ENCODE results near the gene AFF1.

AFF1 gene

DNA sequence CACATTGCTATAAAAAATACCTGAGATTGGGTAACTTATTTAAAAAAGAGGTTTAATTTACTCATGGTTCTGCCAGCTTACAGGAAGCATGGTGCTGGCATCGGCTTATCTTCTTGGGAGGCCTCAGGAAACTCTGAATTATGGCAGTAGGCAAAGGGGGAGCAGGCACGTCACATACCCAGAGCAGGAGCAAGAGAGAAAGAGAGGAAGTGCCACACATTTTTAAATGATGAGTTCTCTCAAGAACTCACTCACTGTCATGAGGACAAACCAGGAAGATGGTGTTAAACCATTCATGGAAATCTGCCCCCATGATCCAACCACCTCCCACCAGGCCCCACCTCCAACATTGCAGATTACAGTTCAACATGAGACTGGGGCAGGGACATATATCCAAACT lies 10.0 kb upstream of the AFF1 start:
- no peak for DNase-seq

DNA sequence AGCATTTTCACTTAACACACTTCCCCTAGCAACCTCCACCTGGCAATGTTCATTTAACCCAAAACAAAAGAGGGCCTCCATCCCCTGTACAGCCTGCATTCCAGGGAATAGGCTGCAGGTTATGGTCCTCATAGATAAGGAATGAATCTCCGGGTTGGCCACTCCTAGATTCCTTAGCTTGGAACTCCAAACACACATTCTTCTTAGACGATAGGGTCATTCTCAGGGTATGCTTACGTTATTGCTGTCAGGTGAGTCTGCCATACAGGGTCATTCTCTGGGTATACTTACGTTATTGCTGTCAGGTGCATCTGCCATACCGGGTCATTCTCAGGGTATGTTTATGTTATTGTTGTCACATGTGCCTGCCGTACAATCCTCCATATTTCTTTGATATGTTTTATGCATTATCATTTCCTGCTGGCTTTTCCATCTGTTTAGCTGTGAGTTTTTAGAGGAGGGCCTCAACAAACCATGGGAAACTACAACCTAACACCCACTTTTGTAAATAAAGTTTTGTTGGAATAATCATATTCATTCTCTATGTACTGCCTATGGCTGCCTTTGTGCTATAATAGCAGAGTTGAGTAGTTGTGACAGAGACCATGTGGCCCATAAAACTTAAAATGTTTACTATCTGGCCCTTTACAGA lies 8.2 kb upstream of the AFF1 start:
- DNase-seq = no peak

DNA sequence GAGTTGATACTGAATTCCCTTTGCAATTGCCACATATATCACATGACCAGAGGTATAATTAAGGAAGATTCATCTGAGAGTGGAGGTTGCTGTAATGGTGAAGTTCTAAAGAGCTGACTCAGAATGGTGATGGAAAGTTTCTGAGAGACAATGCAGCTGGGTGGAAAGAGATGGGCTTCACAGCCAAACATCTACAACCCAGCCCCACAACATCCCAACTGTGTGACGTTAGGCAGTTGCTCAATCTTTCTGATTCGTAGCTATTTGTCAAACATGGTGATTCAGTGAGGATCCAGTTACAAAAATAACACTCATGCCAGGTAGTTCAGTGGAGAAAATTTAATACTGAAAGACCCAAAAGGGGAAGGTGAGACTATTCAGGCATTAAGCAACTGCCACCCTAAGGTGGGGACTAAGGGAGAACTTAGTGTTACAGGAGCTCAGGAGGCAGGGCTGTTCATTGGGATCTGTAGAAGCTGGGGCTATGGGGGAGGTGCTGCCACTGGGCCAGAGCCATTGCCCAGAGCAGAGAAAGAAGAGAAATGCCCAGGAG lies 6.9 kb upstream of the AFF1 start:
- no peak for DNase-seq

DNA sequence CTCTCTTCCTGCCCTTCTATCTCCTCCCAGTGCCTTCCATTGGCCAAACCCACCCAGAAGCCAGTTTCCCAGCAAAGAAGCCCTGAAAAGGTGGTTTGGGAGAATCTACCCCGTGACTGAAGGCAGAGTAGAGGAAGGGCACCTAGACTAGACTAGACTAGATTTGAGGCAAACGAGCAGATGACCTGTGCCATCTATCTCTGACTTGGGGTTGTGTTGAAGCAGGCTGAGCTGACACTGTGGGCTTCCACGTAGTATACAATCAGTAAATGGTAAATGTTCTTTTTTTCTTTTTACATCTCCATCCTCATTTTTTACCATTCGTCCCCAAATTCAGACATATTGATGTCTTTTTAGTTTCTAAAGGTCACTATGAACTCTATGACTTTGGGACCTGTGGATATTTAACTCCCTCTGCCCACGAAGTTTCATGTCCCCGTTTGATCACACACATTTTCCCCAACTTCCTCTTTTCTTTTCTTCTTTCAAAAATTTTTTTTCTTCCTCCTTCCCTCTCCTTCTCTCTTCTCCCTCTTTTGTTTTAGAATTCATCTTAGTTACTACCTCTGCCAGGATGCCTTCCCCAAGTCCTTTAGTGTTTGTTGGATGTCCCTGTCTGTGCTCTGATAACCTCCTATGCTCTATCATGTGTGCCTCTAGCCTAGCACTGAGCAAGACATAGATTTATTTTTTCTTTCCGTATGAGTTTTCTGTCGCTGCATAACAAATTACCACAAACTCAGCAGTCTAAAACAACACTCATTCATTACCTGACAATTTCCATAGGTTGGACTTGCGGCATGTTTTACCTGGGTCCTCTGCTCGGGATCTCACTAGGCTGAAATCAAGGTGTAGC lies 6.2 kb upstream of the AFF1 start:
- DNase-seq = no peak

GRCh38 chr4:86934147-86934770 lies 552 bp upstream of the AFF1 start:
- DNase-seq = no peak

- DNase-seq = no peak
Observed at GRCh38 chr4:86935566-86935852, 698 bp downstream of the AFF1 start.

DNA sequence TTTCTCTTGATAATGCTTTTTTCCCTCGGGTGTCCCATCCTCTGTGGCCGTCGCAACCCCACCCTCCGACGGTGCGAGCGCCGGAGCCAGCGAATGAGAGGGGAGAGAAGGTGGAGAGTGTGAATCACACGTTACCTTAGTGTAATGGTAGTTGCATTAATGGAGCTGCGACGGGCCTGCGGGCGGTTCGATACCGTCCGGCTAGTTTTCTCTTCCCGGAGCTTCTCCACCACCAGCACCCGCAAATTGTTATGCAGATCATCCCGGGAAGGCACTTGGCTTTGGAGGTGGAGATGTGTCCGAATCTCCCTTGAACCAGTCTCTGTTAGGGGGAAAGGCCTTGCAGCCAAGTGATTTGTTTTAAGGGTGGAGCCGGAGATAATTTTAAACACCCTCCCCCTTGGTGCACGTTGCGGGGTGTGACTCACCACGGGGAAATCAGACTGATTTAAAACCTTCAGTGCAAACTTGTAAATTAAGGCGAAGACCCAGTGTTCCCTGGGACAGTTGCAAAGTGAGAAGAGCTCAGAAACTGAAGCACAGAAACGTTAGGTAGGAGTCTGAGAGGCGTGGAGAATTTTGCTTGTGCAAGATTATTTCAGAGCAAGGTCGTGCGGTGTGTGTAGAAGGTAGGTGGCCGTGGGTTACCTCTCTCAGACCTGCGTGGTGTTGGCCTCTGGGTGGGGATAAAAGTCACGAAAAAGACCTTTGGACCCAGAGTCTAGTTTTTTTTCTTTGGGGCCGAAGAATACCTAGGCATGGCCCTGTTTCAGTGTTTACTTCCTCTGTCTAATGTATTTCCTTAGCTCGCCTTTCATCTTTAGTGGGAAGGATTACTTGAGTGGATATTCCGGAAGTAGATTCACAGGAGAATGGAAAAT lies 1.3 kb downstream of the AFF1 start:
- peak; percentile 35 for DNase-seq

DNA sequence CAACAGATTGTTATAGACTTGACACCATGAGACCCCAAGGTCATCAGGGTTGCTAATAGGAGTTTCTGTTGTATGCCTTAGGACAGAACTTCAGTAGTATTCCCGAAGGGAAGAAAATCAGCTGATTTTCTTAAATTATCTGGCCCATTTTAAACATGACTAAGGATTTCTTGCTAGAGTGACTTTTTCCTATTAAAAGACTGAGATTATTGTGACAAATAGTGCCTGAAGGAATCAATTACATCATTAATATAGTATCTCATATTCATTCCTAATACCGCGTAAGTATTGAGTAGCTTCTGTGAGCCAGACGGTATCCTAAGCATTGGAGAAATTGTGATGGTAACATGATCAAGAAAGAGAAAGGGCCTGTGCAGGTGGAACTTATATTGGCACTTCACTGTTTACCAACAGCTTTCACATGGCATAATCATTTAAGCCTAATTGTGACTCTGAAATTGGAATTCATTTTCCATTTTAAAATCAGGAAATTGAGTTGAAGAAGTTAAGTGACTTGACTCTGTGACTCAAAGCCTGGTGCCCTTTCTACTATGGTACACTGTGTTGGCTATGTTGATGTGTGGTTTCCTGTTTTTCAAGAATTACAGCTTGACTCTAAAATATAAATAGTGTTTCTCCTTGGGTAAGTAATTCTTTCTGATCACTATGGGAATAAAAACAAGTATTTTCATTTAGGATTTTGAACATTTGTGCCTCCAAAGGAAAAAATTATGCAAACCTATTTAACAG lies 4.1 kb downstream of the AFF1 start:
- DNase-seq = no peak

- DNase-seq = no peak
Observed at GRCh38 chr4:86939729-86940575, 5.1 kb downstream of the AFF1 start.

DNA sequence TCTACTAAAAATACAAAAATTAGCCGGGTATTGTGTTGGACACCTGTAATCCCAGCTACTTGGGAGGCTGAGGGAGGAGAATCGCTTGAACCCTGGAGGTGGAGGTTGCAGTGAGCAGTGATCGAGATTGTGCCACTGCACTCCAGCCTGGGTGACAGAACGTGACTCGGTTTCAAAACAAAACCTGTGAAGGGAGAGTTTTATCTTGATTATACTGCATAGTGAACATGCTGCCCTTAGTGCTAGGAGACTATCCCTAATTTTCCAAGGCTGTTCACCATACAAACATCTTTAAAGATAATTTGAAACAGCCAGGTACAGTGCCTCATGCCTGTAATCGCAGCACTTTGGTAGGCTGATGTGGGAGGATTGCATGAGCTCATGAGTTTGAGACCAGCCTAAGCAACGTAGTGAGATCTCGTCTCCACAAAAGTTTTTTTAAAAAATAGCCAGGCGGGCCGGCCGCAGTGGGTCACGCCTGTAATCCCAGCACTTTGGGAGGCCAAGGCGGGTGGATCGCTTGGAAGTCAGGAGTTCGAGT lies 6.2 kb downstream of the AFF1 start:
- DNase-seq = no peak

- no peak for DNase-seq
Observed at GRCh38 chr4:86942185-86942666, 7.4 kb downstream of the AFF1 start.

- DNase-seq = no peak
Observed at GRCh38 chr4:86944964-86945781, 10.4 kb downstream of the AFF1 start.

- no peak for DNase-seq
Observed at GRCh38 chr4:86946868-86947500, 12.2 kb downstream of the AFF1 start.

DNA sequence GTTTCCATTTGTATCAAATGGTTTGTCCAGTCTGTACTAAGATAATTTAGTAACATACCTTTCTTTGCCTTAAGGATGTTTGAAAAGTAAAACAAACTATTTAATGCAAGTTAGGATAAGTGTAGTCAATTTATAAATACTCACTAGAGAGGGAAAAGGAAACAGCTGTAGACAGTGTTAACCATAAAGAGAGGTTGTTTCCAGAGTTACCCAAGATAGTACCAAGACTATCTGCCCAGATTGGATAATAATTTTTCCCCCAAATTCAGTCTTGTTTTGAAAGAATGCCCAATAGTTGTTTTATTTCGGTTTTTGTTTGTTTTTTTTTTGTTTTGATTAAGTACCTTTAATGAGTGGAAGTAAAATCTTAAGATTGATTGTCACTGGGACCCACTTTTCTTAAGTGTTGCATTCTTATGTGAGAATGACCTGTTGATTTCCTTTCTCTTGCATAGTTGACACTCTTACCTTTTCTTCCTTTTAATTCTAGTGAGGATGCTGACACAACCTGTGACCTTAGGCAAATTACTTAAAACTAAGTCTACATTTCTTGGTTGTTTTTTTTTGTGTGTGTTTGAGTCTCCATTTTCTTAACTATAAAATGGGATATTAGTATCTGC lies 12.8 kb downstream of the AFF1 start:
- DNase-seq = no peak

- peak; percentile 35 for DNase-seq
Observed at GRCh38 chr4:86948276-86948675, 13.5 kb downstream of the AFF1 start.

- DNase-seq = no peak
Observed at GRCh38 chr4:86950831-86951525, 16.2 kb downstream of the AFF1 start.

GRCh38 chr4:86955888-86956451 lies 21.2 kb downstream of the AFF1 start:
- DNase-seq = no peak

DNA sequence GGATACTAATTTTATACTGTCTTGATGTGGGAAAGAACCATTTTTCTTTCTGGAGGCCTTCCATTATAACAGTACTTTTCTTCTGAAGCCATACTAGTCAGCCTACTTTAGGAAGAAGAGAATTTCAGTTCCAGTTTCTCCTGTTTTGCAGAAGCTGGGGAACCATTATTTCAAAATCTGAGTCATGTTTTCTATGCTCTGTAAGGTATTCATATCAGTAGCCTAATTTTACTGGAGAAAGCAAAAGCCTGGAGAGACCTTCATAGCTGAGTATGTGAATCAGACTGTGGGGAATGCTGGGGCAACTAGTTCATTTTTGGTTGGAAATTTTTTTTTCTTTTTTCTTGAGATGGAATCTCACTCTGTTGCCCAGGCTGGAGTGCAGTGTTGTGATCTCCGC lies 22.4 kb downstream of the AFF1 start:
- no peak for DNase-seq
